Measurements from ENCODE around the gene NPW.
A peak's percentile ranks its signal among the peaks of the same experiment; 100 is the strongest.

Gene NPW

DNA sequence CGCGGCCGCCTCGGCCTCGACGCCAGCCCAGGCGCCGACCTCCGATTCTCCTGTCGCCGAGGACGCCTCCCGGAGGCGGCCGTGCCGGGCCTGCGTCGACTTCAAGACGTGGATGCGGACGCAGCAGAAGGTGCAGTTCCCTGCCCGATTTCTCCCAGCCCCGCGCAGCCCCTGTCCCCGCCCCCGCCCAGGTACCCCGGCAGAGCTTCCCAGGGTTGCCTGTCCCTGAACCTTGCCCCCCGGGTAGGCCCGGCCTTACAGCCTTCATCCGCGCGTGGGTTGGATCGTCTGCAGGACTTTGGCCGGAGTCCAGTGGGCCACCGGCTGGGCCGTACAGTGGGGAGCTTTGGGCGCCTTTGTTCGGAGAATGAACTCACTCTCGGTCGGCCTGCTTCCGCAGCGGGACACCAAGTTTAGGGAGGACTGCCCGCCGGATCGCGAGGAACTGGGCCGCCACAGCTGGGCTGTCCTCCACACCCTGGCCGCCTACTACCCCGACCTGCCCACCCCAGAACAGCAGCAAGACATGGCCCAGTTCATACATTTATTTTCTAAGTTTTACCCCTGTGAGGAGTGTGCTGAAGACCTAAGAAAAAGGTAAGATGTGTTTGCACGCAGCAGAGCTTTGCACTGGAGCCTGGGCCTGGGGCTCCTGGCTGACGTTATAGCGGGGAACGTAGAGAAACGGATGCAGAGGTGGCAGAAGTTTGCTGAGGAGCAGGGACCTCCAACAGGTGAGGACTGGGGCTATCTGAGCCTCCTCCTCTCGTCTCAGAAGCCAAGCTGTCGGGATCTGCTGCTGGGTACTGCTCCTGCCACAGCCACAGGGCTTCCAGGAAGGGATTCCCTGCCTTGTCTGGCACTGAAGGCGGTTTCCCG lies 35.0 kb upstream of the NPW start:
- DNase-seq, result no peak

- DNase-seq, result no peak
These were observed 34.0 kb upstream of the NPW start for GRCh38 chr16:1985466-1986150.

DNA sequence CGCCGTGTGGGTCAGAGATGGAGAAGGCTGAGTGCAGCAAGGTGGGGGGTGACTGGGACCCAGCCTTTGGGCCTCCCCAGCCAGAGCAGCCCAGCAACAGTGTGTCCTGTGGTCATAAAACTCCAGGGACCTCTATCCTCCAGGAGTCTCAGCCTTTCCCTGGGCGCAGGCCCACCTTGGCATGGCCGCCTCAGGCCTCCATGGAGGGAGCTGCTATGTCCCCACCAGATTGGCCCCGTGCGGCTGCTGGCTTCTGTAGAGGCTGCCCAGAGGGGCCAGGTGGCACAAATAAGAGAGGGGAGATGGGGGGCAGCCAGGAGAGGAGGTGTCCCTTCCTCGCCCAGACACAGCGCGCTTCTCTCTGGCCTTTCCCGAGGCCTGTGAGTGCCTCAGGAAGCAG lies 32.4 kb upstream of the NPW start:
- DNase-seq, result no peak

DNA sequence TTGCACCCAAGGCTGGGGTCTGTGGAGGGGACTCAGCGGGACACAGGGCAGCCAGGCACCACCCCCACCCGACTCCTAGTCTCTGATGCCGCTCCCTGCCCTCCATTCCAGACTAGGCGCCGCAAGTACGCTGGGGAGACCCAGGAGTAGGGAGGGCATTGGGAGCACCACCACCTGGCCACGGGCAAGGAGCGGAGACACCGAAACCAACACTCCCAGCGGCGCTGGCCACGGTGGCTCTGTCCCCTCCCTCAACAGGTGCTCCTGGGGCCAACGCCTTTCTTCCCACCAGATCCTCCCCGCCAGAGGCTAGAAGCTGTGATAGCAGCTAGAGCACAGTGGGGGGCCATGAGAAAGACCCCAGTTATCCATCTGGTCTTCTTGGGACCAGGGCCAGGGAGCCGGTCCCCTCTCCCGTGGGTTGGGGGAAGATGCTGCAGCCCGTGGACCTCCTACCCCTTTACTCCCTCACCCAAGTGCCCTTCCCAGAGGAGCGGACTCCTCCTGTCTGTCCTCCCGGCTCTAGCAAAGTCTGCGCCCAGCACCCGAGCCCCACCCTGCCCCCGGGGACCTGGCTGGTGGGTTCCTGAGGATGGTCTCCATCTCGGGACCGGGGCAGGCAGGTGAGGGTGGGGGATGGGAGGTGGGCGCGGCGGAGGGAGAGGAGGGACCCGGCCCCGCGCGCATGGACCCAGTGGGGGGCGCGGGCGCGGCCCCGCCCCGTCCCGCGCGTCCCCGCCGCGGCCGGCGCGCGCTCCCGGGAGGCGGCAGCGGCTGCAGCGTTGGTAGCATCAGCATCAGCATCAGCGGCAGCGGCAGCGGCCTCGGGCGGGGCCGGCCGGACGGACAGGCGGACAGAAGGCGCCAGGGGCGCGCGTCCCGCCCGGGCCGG lies 30.1 kb upstream of the NPW start, which contains the start of gene SYNGR3:
TSS of gene SYNGR3 (plus strand) at position 762 of the 892 bp plus-strand sequence. CDS start 133 bp downstream, outside the sequence.
- no peak for DNase-seq

DNA sequence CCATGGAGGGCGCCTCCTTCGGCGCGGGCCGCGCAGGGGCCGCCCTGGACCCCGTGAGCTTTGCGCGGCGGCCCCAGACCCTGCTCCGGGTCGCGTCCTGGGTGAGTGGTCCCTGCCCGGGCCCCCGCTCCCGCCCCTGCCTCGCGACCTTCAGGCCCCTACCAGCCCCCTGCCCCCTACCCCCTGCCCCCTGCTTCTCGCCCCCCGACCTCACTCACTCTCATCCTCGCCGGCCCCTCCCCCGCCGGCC lies 29.6 kb upstream of the NPW start:
- DNase-seq, result no peak

DNA sequence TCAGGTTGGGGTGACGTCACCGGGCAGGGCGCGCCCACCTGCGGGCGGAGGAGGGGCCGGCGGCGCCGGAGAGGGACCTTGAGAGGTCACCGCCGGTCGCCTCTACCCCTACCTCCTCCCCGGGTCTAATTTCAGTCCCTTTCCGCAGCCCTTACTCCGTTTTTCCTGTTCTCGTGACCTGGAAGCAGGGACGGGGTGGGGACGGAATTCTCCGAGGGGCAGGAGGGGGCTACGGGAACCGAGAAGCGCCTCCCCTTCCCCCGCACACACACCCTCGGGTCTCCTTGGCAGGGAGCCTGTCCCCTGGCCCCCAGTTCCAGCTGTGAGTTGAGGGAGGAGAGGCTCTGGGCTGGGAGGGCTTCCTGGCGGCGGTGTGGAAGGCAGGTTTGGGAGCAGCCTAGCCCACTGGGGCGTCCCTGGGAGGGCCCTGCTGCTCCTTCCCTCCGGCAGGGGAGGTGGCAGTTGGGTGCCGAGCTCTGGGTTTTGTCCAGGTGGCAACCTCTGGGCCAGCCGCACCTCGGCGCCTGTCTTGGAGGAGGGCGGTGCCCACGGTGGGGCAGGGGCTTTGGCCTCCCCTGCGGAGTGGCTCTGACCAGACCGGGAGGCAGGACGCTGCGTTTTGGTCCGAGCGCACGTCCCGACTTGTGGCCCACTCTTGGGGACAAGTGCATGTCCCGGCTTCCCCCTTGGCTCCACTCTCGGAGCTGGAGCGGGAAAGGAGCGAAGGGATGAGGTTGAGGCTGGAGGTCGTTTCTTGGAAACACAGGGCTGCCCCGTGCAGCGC lies 29.0 kb upstream of the NPW start:
- no peak for DNase-seq

DNA sequence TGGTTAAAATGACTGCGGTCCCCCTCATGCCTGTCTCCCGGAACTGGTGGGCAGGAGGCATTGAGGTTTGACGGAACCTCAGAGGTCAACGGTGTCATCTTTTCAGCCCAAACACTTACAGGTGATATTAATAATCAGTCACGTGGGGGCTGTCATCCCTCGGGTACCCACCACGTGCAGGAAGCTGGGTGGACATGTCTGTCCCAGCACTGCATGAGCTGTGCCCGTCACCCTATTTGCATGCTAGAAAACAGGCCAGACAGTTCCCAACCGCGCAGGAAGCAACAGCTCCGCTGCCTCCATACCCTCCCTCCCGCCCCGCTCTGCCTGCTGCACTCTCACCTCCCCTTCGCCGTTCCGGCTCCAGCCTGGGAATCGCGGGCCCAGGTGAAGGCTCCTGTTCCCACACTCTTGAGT lies 28.4 kb upstream of the NPW start:
- no peak for DNase-seq

DNA sequence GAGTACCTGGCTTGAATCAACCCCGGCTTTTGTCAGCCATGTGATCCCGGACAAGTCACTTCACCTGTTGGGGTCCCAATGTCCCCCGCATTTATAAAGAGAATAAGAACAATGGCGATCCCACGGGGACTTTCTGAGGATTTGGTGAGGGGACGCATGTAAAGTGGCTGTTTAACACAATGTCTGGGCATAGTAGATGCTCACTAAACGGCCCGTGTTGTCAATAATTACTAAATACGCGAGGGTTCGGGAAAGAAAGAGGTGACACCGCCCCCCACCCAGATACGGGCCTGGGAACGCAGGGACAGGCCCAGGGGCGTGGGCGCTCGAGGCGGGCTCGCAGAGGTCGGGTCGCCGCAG lies 28.0 kb upstream of the NPW start:
- DNase-seq, result no peak

DNA sequence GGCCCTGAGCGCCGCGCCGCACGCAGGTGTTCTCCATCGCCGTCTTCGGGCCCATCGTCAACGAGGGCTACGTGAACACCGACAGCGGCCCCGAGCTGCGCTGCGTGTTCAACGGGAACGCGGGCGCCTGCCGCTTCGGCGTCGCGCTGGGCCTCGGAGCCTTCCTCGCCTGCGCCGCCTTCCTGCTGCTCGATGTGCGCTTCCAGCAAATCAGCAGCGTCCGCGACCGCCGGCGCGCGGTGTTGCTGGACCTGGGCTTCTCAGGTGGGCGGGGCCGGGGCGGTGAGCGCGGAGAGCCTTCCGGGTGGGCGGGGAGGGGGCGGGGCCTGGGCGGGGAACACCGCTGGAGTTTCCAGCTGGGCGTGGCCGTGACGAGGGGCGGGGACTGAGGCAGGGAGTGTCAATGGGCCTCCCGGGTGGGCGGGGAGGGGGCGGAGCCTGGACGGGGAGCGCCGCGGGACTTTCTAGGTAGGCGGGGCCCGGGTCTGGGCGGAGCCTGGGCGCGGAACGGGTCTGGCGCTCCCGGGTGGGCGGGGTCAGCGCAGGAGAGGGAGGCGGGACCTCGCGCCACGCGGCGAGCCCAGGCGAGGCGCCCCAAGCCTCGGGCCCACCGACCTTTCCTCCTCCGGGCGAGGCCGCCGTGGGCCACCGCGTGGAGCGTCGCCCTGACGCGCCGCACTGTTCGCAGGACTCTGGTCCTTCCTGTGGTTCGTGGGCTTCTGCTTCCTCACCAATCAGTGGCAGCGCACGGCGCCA lies 27.5 kb upstream of the NPW start:
- no peak for DNase-seq

DNA sequence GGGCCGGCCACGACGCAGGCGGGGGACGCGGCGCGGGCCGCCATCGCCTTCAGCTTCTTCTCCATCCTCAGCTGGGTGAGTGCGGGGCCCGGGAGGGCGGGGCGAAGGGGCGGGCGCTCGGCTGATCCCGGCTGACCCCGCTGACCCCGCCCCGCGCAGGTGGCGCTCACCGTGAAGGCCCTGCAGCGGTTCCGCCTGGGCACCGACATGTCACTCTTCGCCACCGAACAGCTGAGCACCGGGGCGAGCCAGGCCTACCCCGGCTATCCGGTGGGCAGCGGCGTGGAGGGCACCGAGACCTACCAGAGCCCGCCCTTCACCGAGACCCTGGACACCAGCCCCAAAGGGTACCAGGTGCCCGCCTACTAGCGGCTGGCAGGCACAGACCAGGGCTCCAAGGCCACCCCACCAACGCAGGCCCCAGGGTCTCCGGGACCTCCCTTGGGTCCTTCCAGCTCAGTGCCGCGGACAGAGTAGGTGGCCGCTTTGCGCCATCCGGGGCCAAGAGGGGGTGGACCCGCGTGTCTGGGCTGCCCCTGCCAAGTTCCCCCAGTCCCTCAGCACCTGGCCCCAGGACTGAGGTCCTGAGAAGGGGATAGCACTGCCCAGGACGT lies 26.8 kb upstream of the NPW start:
- DNase-seq, result no peak

GRCh38 chr16:1993731-1994131 lies 25.9 kb upstream of the NPW start:
- peak; percentile 19 for DNase-seq

DNA sequence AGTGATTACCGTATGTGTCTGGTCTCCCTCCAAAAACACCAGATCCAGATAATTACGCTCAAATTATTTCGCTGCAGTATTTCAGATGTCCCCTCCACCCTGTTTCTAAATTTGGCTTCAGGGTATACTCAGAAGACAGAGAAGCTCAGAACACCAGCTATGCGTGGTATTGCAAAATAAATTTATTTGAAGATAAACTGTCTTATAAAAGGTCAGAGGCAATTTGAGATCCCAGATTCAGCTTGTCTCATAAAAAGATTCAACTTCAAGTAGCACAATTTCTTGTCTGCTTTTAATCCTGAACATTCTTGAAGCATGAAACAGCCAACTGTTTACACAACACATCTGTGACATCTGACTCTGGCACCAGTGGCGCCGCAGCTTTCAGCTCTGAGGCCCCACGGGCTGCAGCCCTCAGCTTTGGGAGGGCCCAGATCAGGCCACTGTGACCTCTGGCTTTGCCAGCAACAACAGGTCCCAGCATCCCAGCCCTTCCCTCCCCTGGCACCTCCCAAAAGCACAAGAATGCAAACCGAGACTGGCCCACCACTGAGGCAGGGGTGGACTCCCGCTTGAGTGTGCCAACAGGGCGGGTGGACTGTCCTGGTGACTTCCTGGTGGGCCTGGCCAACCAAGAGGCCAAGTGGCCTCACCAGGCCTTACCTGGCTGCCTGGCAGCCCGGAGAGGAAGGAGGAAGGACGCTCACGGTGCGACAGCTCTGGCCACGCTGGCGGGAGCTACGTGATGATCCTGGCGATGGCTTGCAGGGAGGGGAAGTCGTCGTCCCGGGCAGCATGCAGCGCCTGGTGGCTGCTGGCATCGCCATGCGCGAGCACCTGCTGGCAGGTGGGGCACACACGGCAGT lies 21.9 kb upstream of the NPW start:
- no peak for DNase-seq

DNA sequence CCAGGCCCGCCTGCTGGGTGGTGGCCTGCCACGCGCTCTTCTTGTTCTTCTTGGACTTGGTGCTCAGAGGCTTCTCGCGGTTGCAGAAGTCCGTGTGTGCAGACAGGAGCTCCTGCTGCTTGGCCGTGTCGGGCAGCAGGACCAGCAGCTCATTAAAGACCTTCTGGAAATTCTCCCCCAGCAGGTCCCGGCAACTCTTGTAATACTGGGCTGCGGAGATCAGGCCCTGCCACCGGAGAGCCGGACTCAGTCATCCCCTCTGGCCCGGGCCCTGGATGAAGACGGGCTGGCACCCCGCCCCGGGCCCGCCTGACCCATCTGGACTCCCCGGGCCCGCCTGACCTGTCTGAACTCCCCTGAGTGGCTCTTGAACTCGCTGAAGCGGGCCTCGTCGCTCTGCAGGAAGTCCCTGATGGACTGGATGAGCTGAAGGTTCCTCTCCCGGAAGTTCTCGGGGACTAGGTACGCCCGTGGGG lies 21.2 kb upstream of the NPW start:
- DNase-seq, result no peak

GRCh38 chr16:1998852-1999801 lies 20.5 kb upstream of the NPW start:
- no peak for DNase-seq

DNA sequence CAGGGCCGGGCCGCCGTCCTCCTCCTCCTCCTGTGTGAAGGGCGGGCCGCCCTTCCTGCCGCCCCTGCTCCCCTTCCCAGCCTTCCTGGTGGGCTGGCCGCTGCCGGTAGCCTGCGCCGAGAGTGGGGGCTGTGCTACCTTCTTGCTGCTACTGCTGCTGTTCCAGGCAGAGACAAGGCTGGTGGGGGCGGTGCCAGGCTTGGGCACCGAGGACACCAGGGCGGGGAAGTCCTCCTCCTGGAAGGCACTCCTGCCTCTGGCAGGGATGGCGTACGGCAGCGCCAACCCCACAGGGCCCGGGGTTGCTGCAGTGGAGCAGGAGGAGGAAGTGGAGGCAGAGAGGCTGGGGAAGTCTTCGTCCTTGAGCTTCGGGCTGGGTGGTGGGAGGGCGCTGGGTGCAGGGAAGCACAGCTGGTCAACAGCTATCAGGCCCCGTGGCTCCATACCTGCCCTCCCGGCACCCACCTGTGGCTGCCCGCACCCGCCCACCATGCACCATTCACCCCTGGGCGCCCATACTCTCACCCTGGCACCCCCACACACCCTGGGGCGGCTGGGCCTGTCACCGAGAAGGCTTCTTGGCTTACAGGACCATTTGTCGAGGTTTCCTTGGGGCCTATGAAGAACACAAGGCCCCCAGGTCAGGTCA lies 19.6 kb upstream of the NPW start:
- no peak for DNase-seq

- no peak for DNase-seq
These were observed 18.6 kb upstream of the NPW start for GRCh38 chr16:2001035-2001434.

GRCh38 chr16:2001456-2002355 lies 17.9 kb upstream of the NPW start:
- no peak for DNase-seq
